ENCODE measurements around the gene PAOX.

The PAOX gene

DNA sequence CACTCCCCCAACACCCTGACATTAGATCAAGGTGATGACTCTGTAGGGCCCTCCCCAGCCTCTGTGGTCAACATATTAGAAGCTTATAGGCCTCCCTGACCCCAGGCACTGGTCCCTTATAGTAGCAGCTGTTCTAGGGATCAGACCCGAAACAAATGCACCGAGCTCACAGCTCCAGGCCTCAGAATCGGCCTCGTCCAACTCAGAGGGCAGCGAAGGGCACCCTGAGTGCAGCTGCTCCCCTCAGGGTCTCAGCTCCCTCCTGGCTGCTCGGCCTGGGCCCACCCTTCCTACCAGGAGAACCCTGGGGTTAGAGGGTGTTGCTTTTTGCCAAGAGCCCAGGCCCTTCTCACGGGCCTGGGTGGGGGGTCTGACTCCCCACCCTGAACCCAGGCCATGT lies 10.9 kb upstream of the PAOX start:
- H3K27ac ChIP-seq (ENCODE audit: low read depth, low read length): no peak overlapping the region
- no peaks in the 10 kb centered on the region for H3K36me3 ChIP-seq (ENCODE audit: low read length)
- no peaks in the 10 kb centered on the region for H4K20me1 ChIP-seq (ENCODE audit: low read depth, low read length)
- H3K4me2 ChIP-seq (ENCODE audit: low read depth, low read length, poor library complexity, severe bottlenecking): no peak overlapping the region
- H3K9me2 ChIP-seq (replicated peaks; ENCODE audit: insufficient read depth, low read length): no peaks in the 10 kb centered on the region
- no peaks in the 10 kb centered on the region for H3F3A ChIP-seq (ENCODE audit: insufficient read depth)
- H3K4me3 ChIP-seq (ENCODE audit: insufficient read depth, low read length, poor library complexity, severe bottlenecking): no peak overlapping the region
- H3K79me2 ChIP-seq (ENCODE audit: insufficient read depth, low read length): no peaks in the 10 kb centered on the region
- no peak overlapping the region for H3K9ac ChIP-seq (ENCODE audit: low read length)
- no peaks in the 10 kb centered on the region for H3K27me3 ChIP-seq (ENCODE audit: low read length)
- TF ChIP-seq, protein P1, sequence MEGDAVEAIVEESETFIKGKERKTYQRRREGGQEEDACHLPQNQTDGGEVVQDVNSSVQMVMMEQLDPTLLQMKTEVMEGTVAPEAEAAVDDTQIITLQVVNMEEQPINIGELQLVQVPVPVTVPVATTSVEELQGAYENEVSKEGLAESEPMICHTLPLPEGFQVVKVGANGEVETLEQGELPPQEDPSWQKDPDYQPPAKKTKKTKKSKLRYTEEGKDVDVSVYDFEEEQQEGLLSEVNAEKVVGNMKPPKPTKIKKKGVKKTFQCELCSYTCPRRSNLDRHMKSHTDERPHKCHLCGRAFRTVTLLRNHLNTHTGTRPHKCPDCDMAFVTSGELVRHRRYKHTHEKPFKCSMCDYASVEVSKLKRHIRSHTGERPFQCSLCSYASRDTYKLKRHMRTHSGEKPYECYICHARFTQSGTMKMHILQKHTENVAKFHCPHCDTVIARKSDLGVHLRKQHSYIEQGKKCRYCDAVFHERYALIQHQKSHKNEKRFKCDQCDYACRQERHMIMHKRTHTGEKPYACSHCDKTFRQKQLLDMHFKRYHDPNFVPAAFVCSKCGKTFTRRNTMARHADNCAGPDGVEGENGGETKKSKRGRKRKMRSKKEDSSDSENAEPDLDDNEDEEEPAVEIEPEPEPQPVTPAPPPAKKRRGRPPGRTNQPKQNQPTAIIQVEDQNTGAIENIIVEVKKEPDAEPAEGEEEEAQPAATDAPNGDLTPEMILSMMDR (IDR thresholded peaks at IDR 0.05; ENCODE audit: insufficient read depth, low read length, poor library complexity, severe bottlenecking): no peak
- no peak for TF ChIP-seq EZH2phosphoT487 (conservative IDR thresholded peaks at IDR 0.05; ENCODE audit: low read length)
- no peaks in the 10 kb centered on the region for H3K9me3 ChIP-seq (ENCODE audit: insufficient read depth, low read length)
- H2AFZ ChIP-seq (ENCODE audit: low read depth, low read length, severe bottlenecking): no peak overlapping the region

DNA sequence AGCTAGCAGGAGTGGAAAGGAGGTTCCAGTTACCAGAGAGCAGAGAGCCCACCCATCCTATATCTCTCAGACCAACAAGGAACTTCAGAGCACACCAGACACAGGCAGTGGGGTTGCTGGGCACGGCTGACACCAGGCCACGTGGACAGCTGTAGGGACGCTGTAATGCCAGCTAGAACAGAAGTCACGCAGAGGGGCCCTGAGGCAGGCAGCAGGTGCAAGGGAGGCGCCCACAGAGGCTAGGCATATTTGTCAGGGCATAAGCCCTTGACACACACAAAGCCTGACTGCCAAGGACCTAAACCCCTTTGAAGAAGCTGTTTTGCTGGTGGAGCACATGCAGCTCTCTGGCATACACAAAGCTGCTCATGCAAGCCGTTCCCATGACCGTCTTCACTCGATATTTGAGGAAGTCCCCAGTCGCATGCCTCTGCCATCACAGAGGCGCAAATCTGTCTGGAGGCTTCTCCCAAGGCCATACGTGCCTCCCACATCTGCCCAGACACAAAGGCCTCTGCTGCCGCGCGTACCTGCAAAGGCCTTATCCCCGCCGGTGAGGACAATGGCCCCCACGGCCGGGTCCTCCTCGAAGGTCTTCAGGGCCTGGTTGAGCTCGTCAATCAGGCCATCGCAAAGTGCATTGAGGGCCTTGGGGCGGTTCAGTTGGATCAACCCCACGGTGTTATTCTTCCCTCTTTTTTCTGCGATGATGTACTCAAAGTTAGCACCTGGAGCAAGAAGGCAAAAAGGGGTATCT lies 8.9 kb upstream of the PAOX start:
- TF ChIP-seq EZH2phosphoT487 (conservative IDR thresholded peaks at IDR 0.05; ENCODE audit: low read length): no peak
- TF ChIP-seq, protein P1 (IDR thresholded peaks at IDR 0.05; ENCODE audit: insufficient read depth, low read length, poor library complexity, severe bottlenecking): no peak
- Histone ChIP-seq H3F3A (ENCODE audit: insufficient read depth) (peaks cover 5% of the 10 kb centered on the region), H3K36me3 (ENCODE audit: low read length) (no peaks in the 10 kb centered on the region), H3K9ac (ENCODE audit: low read length) (no peak overlapping the region), H3K4me3 (ENCODE audit: insufficient read depth, low read length, poor library complexity, severe bottlenecking) (no peak overlapping the region), H4K20me1 (ENCODE audit: low read depth, low read length) (no peaks in the 10 kb centered on the region), H3K4me2 (ENCODE audit: low read depth, low read length, poor library complexity, severe bottlenecking) (no peak overlapping the region), H3K27ac (ENCODE audit: low read depth, low read length) (no peak overlapping the region), H3K9me2 (replicated peaks; ENCODE audit: insufficient read depth, low read length) (no peaks in the 10 kb centered on the region), H3K27me3 (ENCODE audit: low read length) (no peaks in the 10 kb centered on the region), H2AFZ (ENCODE audit: low read depth, low read length, severe bottlenecking) (no peak overlapping the region), H3K79me2 (ENCODE audit: insufficient read depth, low read length) (no peaks in the 10 kb centered on the region), H3K9me3 (ENCODE audit: insufficient read depth, low read length) (no peaks in the 10 kb centered on the region)

DNA sequence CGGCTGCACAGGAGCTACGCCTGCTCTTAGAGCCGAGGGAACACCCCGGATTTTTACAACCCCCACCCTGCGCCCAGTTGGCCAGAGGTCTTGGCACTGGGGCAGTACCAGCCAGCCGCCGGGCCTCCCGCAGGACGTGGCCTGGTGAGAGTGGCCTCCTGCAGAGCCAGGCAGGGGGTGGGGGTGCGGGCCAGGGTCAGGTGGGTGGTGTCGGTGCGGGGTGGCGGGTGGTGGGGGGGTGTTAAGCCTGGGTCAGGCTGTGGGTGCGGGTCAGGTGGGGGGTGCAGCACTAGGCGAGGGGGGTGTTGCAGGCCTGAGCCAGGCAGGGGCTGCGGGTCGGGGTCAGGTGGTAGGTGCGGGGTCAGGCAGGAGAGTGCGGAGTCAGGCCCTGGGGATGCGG lies 6.6 kb upstream of the PAOX start:
- no peak for TF ChIP-seq EZH2phosphoT487 (conservative IDR thresholded peaks at IDR 0.05; ENCODE audit: low read length)
- TF ChIP-seq, protein P1 (IDR thresholded peaks at IDR 0.05; ENCODE audit: insufficient read depth, low read length, poor library complexity, severe bottlenecking): no peak
- Histone ChIP-seq H3K27ac (ENCODE audit: low read depth, low read length) (no peak overlapping the region), H3K9me2 (replicated peaks; ENCODE audit: insufficient read depth, low read length) (no peaks in the 10 kb centered on the region), H3K4me2 (ENCODE audit: low read depth, low read length, poor library complexity, severe bottlenecking) (peak overlapping the region; percentile 7), H3K9me3 (ENCODE audit: insufficient read depth, low read length) (no peaks in the 10 kb centered on the region), H3F3A (ENCODE audit: insufficient read depth) (peaks cover 5% of the 10 kb centered on the region), H3K79me2 (ENCODE audit: insufficient read depth, low read length) (no peaks in the 10 kb centered on the region), H4K20me1 (ENCODE audit: low read depth, low read length) (no peaks in the 10 kb centered on the region), H3K36me3 (ENCODE audit: low read length) (no peaks in the 10 kb centered on the region), H3K27me3 (ENCODE audit: low read length) (no peaks in the 10 kb centered on the region), H3K4me3 (ENCODE audit: insufficient read depth, low read length, poor library complexity, severe bottlenecking) (no peak overlapping the region), H3K9ac (ENCODE audit: low read length) (no peak overlapping the region), H2AFZ (ENCODE audit: low read depth, low read length, severe bottlenecking) (no peak overlapping the region)
